Esophagus mucosa (tissue), 1 donor: ENCODE measurements around the gene ZER1. TPM values are rescaled to one million over a fixed set of nuclear protein-coding genes. Genes with fewer than 3 reads are reported as not detected.
"Not testable (repeated sequence)": the region's sequence is repeated elsewhere in the genome, so short reads cannot be mapped to it uniquely, and the experiment has no call there.

Experiments used
- ATAC-seq: fragments of 200-7000 bp; cut with Tn5 transposase; one replicate; pipeline ENCODE4 v1.9.1; 2020
- total RNA-seq: library from RNA; stranded (reverse); gene quantifications from one replicate; pipeline ENCODE4 v1.2.4, GENCODE V29; 2023
- donor health status: DM: yes; HTN: yes; CAD: no.

Gene ZER1
- total RNA-seq, 1 donor from 2014 or later = 23.2 TPM

GRCh38 chr9:128786681-128787601 is 15.2 kb upstream of the ZER1 start, which contains the start of gene TBC1D13:
Gene TBC1D13, plus strand, starts transcription at chr9:128787253. Its CDS starts 101 bp downstream, at chr9:128787354.
- ATAC-seq = peak; percentile 97

- ATAC-seq = no peak
These were observed 13.7 kb upstream of the ZER1 start for GRCh38 chr9:128785427-128785826.

- no peak for ATAC-seq
These were observed 10.9 kb upstream of the ZER1 start for GRCh38 chr9:128782669-128783068.

- no peak for ATAC-seq
These were observed 9.7 kb upstream of the ZER1 start for GRCh38 chr9:128781187-128782070.

GRCh38 chr9:128780093-128780492 is 8.4 kb upstream of the ZER1 start:
- ATAC-seq = not testable (repeated sequence)

GRCh38 chr9:128774804-128775203 is 3.1 kb upstream of the ZER1 start:
- ATAC-seq = no peak

GRCh38 chr9:128773049-128773448 is 1.3 kb upstream of the ZER1 start:
- ATAC-seq = no peak

GRCh38 chr9:128771094-128771721 is 519 bp downstream of the ZER1 start:
- ATAC-seq = peak; percentile 48

GRCh38 chr9:128770286-128771030 is 1.3 kb downstream of the ZER1 start:
- ATAC-seq = no peak

GRCh38 chr9:128768606-128769005 is 3.1 kb downstream of the ZER1 start:
- ATAC-seq = no peak

GRCh38 chr9:128765499-128765898 is 6.2 kb downstream of the ZER1 start:
- no peak for ATAC-seq

- no peak for ATAC-seq
These were observed 7.4 kb downstream of the ZER1 start for GRCh38 chr9:128764361-128764760.

- no peak for ATAC-seq
These were observed 8.9 kb downstream of the ZER1 start for GRCh38 chr9:128762671-128763449.

GRCh38 chr9:128757602-128758001 is 14.1 kb downstream of the ZER1 start:
- no peak for ATAC-seq

- no peak for ATAC-seq
These were observed 18.1 kb downstream of the ZER1 start for GRCh38 chr9:128753627-128754026.

- ATAC-seq = peak; percentile 18
These were observed 20.7 kb downstream of the ZER1 start for GRCh38 chr9:128750926-128751595.

- ATAC-seq = no peak
These were observed 24.5 kb downstream of the ZER1 start for GRCh38 chr9:128747241-128747640.

GRCh38 chr9:128743421-128743820 is 28.3 kb downstream of the ZER1 start:
- no peak for ATAC-seq

- ATAC-seq = peak; percentile 26
These were observed 29.3 kb downstream of the ZER1 start for GRCh38 chr9:128742401-128742800.

- ATAC-seq = no peak
These were observed 36.4 kb downstream of the ZER1 start for GRCh38 chr9:128735373-128735772.

- ATAC-seq = peak; percentile 76
These were observed 38.5 kb downstream of the ZER1 start for GRCh38 chr9:128733256-128733655.
